GM18502 (cell line): Measurements from ENCODE around the gene CBFA2T3.

ENCODE experiments used
- ATAC-seq: cut with Tn5 transposase; IDR thresholded peaks from one replicate; pipeline ENCODE4 v1.9.1; 2021; ENCODE audit warnings: mild to moderate bottlenecking; ENCODE audit not compliant: unreplicated experiment, poor library complexity

CBFA2T3 gene

GRCh38 chr16:88943131-88943664, 33.8 kb downstream of the CBFA2T3 start:
- ATAC-seq = no peak

DNA sequence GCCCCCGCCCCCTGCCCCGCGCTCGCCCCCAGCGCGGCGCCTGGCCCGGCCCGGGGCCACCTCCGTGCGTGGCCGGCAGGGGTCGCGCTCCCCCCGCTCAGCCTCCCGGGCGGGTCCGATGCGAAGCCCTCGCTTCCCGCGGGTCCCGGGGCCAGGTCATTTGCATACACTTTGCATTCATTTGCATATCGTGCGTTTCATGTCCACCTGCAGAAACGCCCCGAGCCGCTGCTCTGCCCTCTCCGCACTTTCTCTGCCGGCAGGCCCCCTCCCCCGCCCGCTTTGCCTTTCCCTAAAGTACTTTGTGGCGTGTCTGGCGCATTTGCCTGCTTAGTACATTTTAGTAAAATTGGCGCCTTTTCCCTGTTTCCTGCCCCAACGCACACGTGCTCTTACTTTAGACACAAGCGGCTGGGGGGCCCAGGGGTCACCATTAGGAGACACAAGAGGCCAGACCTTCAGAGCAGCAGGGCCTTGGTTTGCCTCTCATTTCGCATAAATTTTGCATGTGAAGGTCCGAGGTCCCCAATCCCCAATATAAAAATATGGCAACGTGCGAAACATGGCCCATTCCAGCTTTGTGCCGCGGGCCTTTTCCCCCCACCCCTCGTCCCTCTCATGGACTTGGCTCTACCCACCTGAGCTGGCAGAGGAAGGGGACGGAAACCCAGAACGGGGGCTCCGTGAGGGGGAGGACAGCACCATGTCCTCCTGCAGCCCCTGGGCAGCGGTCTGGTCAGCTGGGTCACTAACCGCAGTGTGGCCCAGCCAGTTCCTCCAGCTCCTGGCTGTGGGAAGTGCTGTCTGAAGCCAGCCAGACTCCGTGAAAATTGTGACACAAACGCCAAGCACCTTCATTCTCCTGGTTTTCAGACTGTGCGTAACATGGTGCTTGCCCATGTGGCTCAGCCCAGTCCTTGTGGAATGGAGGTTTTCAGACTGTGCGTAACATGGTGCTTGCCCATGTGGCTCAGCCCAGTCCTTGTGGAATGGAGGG, 34.8 kb downstream of the CBFA2T3 start:
- peak; percentile 57 for ATAC-seq

DNA sequence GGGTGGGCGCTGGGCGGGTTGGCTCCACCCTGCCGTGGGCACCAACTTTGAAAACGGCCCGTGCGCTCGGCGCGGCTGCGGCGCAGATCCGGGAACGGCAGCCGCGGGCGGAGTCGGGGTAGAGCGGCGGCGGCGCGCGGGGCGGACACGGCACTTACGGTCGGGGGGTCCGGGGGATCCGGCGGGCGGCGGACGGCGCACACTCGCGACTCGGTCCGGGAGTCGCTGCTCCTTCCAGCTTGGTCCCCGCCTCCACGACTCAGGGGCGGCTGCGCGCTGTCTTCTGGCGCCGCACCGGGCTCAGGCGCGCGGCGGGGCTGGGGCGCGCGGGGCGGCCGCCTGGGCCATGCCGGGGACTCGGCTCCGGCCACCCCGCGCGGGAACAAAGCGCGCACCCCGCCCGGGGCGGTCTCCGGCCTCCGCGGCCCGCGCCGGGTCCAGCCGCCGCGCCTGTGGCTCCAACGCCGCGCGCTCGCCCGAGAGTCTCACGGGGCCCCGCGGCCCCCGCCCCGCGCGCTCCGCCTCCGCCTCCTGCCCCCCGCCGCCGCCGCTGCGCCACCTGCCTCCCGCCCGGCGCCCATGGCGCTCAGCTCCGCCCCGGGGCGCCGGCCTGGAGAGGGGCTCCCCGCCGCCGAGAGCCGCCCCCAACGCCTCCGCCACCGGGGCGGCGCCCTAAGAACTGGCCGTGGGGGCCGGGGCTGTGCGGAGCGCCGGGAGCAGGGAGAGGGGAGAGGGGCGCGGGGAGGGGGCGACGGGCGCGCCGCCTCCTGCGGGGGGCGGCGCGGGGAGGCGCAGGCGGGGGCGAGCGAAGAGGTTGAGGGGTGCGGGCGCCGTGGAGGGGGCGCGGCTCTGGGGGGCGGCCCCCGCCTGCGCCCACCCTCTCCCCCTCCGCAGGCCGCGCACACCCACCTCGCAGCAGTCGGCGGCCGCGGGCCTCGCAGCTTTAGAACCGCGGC, 35.9 kb downstream of the CBFA2T3 start:
- ATAC-seq = no peak

- no peak for ATAC-seq
Measured at GRCh38 chr16:88939972-88940861, 36.8 kb downstream of the CBFA2T3 start.

DNA sequence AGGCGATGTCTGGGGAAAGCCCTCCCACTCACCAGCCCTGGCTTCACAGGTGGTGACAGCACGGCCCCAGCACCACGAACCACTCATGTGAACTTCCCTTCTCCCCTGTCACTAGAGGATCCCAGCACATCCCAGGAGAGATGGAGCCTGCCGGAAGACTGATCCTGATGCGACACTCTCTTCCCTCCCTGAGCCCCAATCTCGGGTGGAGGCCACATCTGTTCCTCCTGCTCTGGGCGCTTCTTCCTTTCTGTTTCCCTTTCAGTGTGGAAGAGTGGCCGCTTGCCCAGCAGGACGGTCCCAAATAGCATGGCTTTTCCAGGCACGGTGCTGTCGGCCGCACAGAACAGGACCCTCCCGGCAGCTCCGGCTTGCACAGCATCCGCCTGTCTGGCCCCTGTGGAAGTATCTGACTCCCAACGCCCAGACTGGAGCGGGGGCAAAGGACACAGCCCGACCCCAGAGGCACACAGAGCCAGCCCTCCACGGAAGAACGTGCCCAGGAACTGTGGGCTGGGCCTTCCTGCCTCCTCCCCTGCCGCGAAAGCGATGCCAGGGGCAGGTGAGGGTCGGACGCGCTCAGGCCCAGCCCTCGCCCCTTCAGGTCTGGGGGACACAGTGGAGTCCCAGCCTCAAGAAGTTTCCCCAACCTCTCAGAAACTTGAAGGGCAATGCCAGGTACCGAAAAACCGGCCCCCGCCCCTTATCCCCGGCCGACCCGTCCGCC, 37.6 kb downstream of the CBFA2T3 start:
- ATAC-seq = no peak

GRCh38 chr16:88938777-88939244, 38.2 kb downstream of the CBFA2T3 start:
- ATAC-seq = no peak

- no peak for ATAC-seq
Measured at GRCh38 chr16:88938119-88938776, 38.8 kb downstream of the CBFA2T3 start.

GRCh38 chr16:88937206-88937621, 39.8 kb downstream of the CBFA2T3 start:
- ATAC-seq = no peak

- ATAC-seq = no peak
Measured at GRCh38 chr16:88936556-88937205, 40.3 kb downstream of the CBFA2T3 start.

DNA sequence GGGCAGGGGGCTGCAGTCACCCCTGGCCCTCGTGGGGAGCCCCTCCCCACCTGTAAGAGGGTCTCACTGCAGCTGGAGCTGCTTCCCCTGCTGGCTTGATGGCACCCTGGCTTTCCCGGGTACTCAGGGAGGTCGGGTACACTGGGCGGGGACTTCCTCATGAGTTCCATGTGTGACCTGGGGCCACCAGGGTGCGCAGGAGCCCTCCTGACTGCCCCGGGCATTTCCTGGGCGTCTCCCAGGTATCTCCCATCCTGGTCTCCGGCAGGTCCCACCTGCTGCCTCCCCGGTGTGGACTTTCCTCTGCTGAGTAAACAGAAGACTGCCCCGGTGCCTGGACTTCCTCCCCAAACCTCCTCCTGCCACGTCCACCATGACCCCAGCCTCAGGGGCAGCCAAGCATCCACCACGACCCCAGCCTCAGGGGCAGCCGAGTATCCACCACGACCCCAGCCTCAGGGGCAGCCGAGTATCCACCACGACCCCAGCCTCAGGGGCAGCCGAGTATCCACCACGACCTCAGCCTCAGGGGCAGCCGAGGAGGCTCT, 40.9 kb downstream of the CBFA2T3 start:
- ATAC-seq = no peak

DNA sequence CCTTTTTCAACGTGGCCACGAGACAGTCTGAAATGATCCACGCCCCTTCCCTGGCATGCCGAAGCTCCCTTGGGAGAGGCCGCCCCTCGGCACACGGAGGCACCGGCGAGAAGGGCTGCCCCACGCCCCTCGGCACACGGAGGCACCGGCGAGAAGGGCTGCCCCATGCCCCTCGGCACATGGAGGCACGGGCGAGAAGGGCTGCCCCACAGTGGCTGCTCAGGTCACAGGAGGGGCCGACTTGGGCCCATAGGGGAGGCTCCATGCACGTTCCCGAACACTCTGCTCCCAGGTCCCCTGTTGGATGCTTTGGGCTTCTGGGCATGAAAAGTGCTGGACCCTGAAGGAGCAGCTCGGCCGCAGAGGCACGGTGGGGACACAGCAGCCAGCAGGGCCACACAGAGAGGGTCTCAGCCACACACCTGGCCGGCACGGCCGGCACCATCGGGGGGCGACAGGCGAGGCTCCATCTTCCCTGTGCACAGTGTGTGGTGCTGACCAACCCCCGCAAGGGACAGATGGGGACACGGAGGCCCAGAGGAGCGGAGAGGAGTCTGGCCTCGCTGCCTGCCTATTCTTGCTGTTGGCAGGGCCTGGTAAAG, 42.8 kb downstream of the CBFA2T3 start:
- ATAC-seq = no peak

DNA sequence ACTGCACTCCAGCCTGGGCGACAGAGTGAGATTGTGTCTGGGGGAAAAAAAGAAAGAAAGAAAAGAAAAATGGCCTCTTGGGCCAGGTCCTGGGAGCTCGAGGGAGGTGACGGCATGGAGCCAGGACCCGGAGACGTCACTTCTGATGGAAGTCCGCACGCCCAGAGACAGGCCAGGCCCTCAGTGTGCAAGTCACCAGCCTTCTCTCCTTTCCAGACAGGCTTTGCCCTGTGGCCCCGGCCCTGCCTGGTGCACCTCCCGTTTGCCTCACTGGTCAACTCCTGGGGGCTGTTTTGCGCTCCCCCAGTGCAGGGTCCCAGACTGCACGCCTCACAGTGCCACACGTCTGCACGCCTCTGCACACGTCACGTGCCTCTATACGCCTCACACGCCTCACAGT, 44.1 kb downstream of the CBFA2T3 start:
- no peak for ATAC-seq

GRCh38 chr16:88931936-88932335, 45.1 kb downstream of the CBFA2T3 start:
- no peak for ATAC-seq

- ATAC-seq = no peak
Measured at GRCh38 chr16:88931373-88931900, 45.6 kb downstream of the CBFA2T3 start.

- ATAC-seq = no peak
Measured at GRCh38 chr16:88930716-88931115, 46.3 kb downstream of the CBFA2T3 start.

- ATAC-seq = no peak
Measured at GRCh38 chr16:88929091-88929445, 47.9 kb downstream of the CBFA2T3 start.
